Karpas-422 (cell line): ENCODE data around the gene CLSTN3. TPM values are rescaled to one million over a fixed set of nuclear protein-coding genes. Genes with fewer than 3 reads are reported as not detected.

Experiments
- DNase-seq: peaks from one replicate; pipeline ENCODE4 v3.0.0-alpha.2; 2015
- H2AFZ ChIP-seq: fragments of 200-600 bp; sonication (generic); 2 replicates; pipeline ENCODE4 v1.6.1; 2014; ENCODE audit warnings: antibody characterized with exemption, low read length, mixed read lengths
- H3K27ac ChIP-seq: fragments of 200-600 bp; sonication (generic); 2 replicates; pipeline ENCODE4 v1.5.1; 2014; ENCODE audit warnings: mild to moderate bottlenecking, low read length, moderate library complexity
- H3K27me3 ChIP-seq: fragments of 200-600 bp; sonication (generic); 2 replicates; pipeline ENCODE4 v1.6.1; 2014; ENCODE audit warnings: low read length, mixed read lengths
- H3K36me3 ChIP-seq: fragments of 200-600 bp; sonication (generic); 2 replicates; pipeline ENCODE4 v1.6.1; 2014; ENCODE audit warnings: low read length, mixed read lengths; ENCODE audit not compliant: insufficient read depth
- H3K4me1 ChIP-seq: fragments of 200-600 bp; sonication (generic); 2 replicates; pipeline ENCODE4 v1.6.1; 2014; ENCODE audit warnings: mild to moderate bottlenecking, low read length, mixed read lengths
- H3K4me2 ChIP-seq: fragments of 200-600 bp; sonication (generic); 2 replicates; pipeline ENCODE4 v1.6.1; 2014; ENCODE audit warnings: low read length, low read depth, mild to moderate bottlenecking; ENCODE audit not compliant: poor library complexity, severe bottlenecking
- H3K4me3 ChIP-seq: fragments of 200-600 bp; sonication (generic); 2 replicates; pipeline ENCODE4 v1.5.1; 2014; ENCODE audit warnings: mild to moderate bottlenecking, antibody characterized with exemption, low read length, mixed read lengths
- H3K79me2 ChIP-seq: fragments of 200-600 bp; sonication (generic); 2 replicates; pipeline ENCODE4 v1.6.1; 2014; ENCODE audit warnings: mild to moderate bottlenecking, low read length, mixed read lengths
- H3K9ac ChIP-seq: fragments of 200-600 bp; sonication (generic); 2 replicates; pipeline ENCODE4 v1.6.0; 2014; ENCODE audit warnings: low read length
- H3K9me2 ChIP-seq: fragments of 200-600 bp; sonication (generic), shearing (Covaris generic); replicated peaks from 2 replicates; pipeline ENCODE4 v1.6.0; 2014; ENCODE audit warnings: mild to moderate bottlenecking, low read length, moderate library complexity; ENCODE audit not compliant: insufficient read depth
- H3K9me3 ChIP-seq: fragments of 300-700, 200-600 bp; sonication (generic); 2 replicates; pipeline ENCODE4 v1.6.1; 2014; ENCODE audit warnings: low read length, mixed read lengths
- H4K20me1 ChIP-seq: fragments of 200-600 bp; sonication (generic); 2 replicates; pipeline ENCODE4 v1.6.1; 2014; ENCODE audit warnings: mild to moderate bottlenecking, antibody characterized with exemption, low read length, low read depth; ENCODE audit not compliant: insufficient read depth
- small RNA-seq: library from RNA; depleted of rRNA; stranded (forward); fragments of <200 nt; gene quantifications from one replicate; pipeline ENCODE3, GENCODE V24; 2014
- total RNA-seq: library from RNA; depleted of rRNA; stranded (reverse); fragments of >200 nt; shearing (Covaris generic); gene quantifications from 2 replicates; pipeline ENCODE4 v1.2.3, GENCODE V29; 2014; ENCODE audit warnings: low replicate concordance; rRNA removed

CLSTN3 gene
- total RNA-seq, 1 experiment from 2014 or later, result 30.0 TPM

GRCh38 chr12:7206691-7207090, 76.5 kb downstream of the CLSTN3 start:
- DNase-seq, result peak; percentile 58
- H3K27ac ChIP-seq, result peak overlapping the region; percentile 29
- no peaks in the 10 kb centered on the region for H3K9me3 ChIP-seq
- no peaks in the 10 kb centered on the region for H4K20me1 ChIP-seq
- peaks cover 29% of the 10 kb centered on the region for H3K4me1 ChIP-seq
- peaks cover 4% of the 10 kb centered on the region; the same call in 1 of the 2 replicates for H3K79me2 ChIP-seq
- H3K4me3 ChIP-seq, result no peak overlapping the region
- H3K9ac ChIP-seq, result no peak overlapping the region
- peak overlapping the region; percentile 42 for H3K4me2 ChIP-seq
- no peaks in the 10 kb centered on the region for H3K9me2 ChIP-seq
- no peak overlapping the region for H2AFZ ChIP-seq
- no peaks in the 10 kb centered on the region for H3K27me3 ChIP-seq
- H3K36me3 ChIP-seq, result peaks cover 99% of the 10 kb centered on the region

- H3K4me2 ChIP-seq, result no peak overlapping the region
- H3K79me2 ChIP-seq, result peaks cover 4% of the 10 kb centered on the region; the same call in 1 of the 2 replicates
- H3K27me3 ChIP-seq, result no peaks in the 10 kb centered on the region
- H3K27ac ChIP-seq, result no peak overlapping the region
- DNase-seq, result no peak
- no peak overlapping the region for H3K9ac ChIP-seq
- H3K9me3 ChIP-seq, result peaks cover 4% of the 10 kb centered on the region
- H3K4me3 ChIP-seq, result no peak overlapping the region
- H2AFZ ChIP-seq, result no peak overlapping the region
- no peaks in the 10 kb centered on the region for H3K9me2 ChIP-seq
- H4K20me1 ChIP-seq, result no peaks in the 10 kb centered on the region
- H3K36me3 ChIP-seq, result peaks cover 97% of the 10 kb centered on the region
- H3K4me1 ChIP-seq, result peaks cover 29% of the 10 kb centered on the region
Observed at GRCh38 chr12:7207866-7208625, 77.9 kb downstream of the CLSTN3 start.

Small RNA genes within 50 kb of the gene (small RNA-seq; reads per million reads assigned to genes)
- not detected for gene RNU6-485P

Other genes with a start within 250 kb of the CLSTN3 start
- gene LRRC23, start 225.5 kb upstream of the CLSTN3 start, total RNA-seq, result 8.7 and 9.7 TPM in 2 replicates
- 40.3 and 43.1 TPM in 2 replicates for gene ENO2, start 215.8 kb upstream of the CLSTN3 start, total RNA-seq
- gene ATN1, start 202.4 kb upstream of the CLSTN3 start, total RNA-seq, result 8.8 and 11.7 TPM in 2 replicates
- gene RNU7-1, start 186.6 kb upstream of the CLSTN3 start, total RNA-seq, result not detected in 2 replicates
- gene C12orf57, start 186.3 kb upstream of the CLSTN3 start, total RNA-seq, result 264 and 402 TPM in 2 replicates
- 411 and 673 TPM in 2 replicates for gene PTPN6, start 179.0 kb upstream of the CLSTN3 start, total RNA-seq
- 353 and 644 TPM in 2 replicates for gene PHB2, start 159.7 kb upstream of the CLSTN3 start, total RNA-seq
- 56.6 and 71.1 TPM in 2 replicates for gene EMG1, start 159.5 kb upstream of the CLSTN3 start, total RNA-seq
- gene LPCAT3, start 111.9 kb upstream of the CLSTN3 start, total RNA-seq, result 21.6 and 42.7 TPM in 2 replicates
- gene C1S, start 69.7 kb upstream of the CLSTN3 start, total RNA-seq, result 4.7 TPM in 1 of 2 replicates, not detected in the other
- gene C1R, start 37.9 kb upstream of the CLSTN3 start, total RNA-seq, result 1.5 and 2.8 TPM in 2 replicates
- gene C1RL, start 21.2 kb upstream of the CLSTN3 start, total RNA-seq, result 47.7 and 81.5 TPM in 2 replicates
- gene RBP5, start 1.5 kb upstream of the CLSTN3 start, total RNA-seq, result not detected in 2 replicates
- gene PEX5, start 59.3 kb downstream of the CLSTN3 start, total RNA-seq, result 25.9 and 80.8 TPM in 2 replicates
- not detected in 2 replicates for gene ACSM4, start 173.7 kb downstream of the CLSTN3 start, total RNA-seq